PC-3 (cell line): ENCODE results near the gene VPS26C.

Experiments
- EZH2 ChIP-seq: fragments of 300-600 bp; sonication (generic); IDR thresholded peaks from one replicate; pipeline ENCODE4 v1.6.1; 2017; ENCODE audit warnings: antibody characterized with exemption, mild to moderate bottlenecking, low read length; ENCODE audit not compliant: unreplicated experiment
- TF ChIP-seq, protein P1 (sequence below): fragments of 300-600 bp; sonication (generic); conservative IDR thresholded peaks from 2 replicates; pipeline ENCODE4 v1.5.1; 2017; ENCODE audit warnings: antibody characterized with exemption, low read depth, mild to moderate bottlenecking, low read length

DNA sequence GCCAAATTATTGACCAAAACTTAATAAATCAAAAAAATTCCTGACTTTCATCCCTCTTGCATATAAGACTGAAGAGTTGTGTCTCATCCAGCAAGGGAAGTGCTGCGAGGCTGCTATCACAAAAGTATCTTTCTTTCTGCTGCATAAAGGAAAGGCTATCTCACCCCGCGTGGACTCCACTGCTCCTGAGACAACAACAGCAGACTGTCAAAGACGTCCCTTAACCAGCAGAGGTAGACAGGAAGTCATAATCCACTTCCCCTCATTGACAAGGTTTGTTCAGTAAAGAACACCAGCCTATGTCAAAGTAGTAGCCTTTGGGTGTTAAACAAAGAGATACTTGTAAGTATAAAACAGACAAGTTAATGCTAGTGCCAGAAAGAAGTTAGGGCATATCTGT, 29.4 kb downstream of the VPS26C start:
- TF ChIP-seq, protein P1, sequence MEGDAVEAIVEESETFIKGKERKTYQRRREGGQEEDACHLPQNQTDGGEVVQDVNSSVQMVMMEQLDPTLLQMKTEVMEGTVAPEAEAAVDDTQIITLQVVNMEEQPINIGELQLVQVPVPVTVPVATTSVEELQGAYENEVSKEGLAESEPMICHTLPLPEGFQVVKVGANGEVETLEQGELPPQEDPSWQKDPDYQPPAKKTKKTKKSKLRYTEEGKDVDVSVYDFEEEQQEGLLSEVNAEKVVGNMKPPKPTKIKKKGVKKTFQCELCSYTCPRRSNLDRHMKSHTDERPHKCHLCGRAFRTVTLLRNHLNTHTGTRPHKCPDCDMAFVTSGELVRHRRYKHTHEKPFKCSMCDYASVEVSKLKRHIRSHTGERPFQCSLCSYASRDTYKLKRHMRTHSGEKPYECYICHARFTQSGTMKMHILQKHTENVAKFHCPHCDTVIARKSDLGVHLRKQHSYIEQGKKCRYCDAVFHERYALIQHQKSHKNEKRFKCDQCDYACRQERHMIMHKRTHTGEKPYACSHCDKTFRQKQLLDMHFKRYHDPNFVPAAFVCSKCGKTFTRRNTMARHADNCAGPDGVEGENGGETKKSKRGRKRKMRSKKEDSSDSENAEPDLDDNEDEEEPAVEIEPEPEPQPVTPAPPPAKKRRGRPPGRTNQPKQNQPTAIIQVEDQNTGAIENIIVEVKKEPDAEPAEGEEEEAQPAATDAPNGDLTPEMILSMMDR = no peak
- TF ChIP-seq EZH2 = no peak
